Endodermal cell (in vitro differentiated cells): ENCODE data around the gene ST6GALNAC1. TPM values are rescaled to one million over a fixed set of nuclear protein-coding genes. Genes with fewer than 3 reads are reported as not detected.

Source experiments
- DNase-seq: peaks from one replicate; pipeline ENCODE4 v3.0.0-alpha.2; 2017
- H3K27ac ChIP-seq: 2 replicates; pipeline ENCODE4 v1.5.1; 2013; ENCODE audit warnings: mild to moderate bottlenecking, low read depth, low read length, moderate library complexity
- H3K27me3 ChIP-seq: 2 replicates; pipeline ENCODE4 v1.6.1; 2013; ENCODE audit warnings: mild to moderate bottlenecking, low read length, moderate library complexity; ENCODE audit not compliant: insufficient read depth, control insufficient read depth, poor library complexity, severe bottlenecking
- H3K36me3 ChIP-seq: 2 replicates; pipeline ENCODE4 v1.7.0; 2013; ENCODE audit warnings: mild to moderate bottlenecking, low read length, moderate library complexity; ENCODE audit not compliant: control insufficient read depth, insufficient read depth
- H3K4me1 ChIP-seq: one replicate; pipeline ENCODE4 v1.7.0; 2013; ENCODE audit warnings: low read length; ENCODE audit not compliant: control insufficient read depth, insufficient read depth
- H3K4me3 ChIP-seq: 2 replicates; pipeline ENCODE4 v1.5.1; 2013; ENCODE audit warnings: mild to moderate bottlenecking, low read length, moderate library complexity
- H3K9ac ChIP-seq: 2 replicates; pipeline ENCODE4 v1.6.1; 2013; ENCODE audit warnings: mild to moderate bottlenecking, low read length, moderate library complexity; ENCODE audit not compliant: poor library complexity, severe bottlenecking; ENCODE audit errors: extremely low read depth
- H3K9me3 ChIP-seq: 2 replicates; pipeline ENCODE4 v1.6.1; 2013; ENCODE audit warnings: mild to moderate bottlenecking, low read length, moderate library complexity; ENCODE audit not compliant: control insufficient read depth
- H3K27ac Mint-ChIP-seq: 2 replicates; pipeline ENCODE4 v1.8.0; 2020; ENCODE audit warnings: mixed read lengths
- H3K27me3 Mint-ChIP-seq: 2 replicates; pipeline ENCODE4 v1.8.0; 2021; ENCODE audit warnings: mild to moderate bottlenecking, mixed read lengths; ENCODE audit not compliant: insufficient read depth
- H3K36me3 Mint-ChIP-seq: 2 replicates; pipeline ENCODE4 v1.8.0; 2020; ENCODE audit warnings: low read depth, mixed read lengths
- H3K4me1 Mint-ChIP-seq: 2 replicates; pipeline ENCODE4 v1.8.0; 2020; ENCODE audit warnings: mixed read lengths
- H3K4me3 Mint-ChIP-seq: 2 replicates; pipeline ENCODE4 v1.8.0; 2020; ENCODE audit warnings: mild to moderate bottlenecking, moderate library complexity, mixed read lengths
- H3K9me3 Mint-ChIP-seq: 2 replicates; pipeline ENCODE4 v1.8.0; 2020; ENCODE audit warnings: mild to moderate bottlenecking, mixed read lengths
- WGBS, 2 experiments: methylation state at CpG; one replicate each; pipeline versions ENCODE4 v1.1.5 to v1.1.7; 2013; ENCODE audit warnings: missing lambda C conversion rate in 2 of 2, mixed read lengths in 1 of 2; ENCODE audit not compliant: insufficient coverage in 1 of 2, insufficient read length in 1 of 2; 5-methylcytosine and 5-hydroxymethylcytosine counted together
- total RNA-seq, 2 donors: library from RNA; stranded (reverse); fragmentation: NEBNext Ultra II Directional in 1 of 2; extraction: Animal tissue kit (Norgen Biotek cat#: 25700) in 1 of 2; gene quantifications; 2 replicates in 1 of 2; 3 replicates in 1 of 2; pipeline ENCODE4 v1.2.1, GENCODE V29; 2021
- TF ChIP-seq, protein P1 (sequence below): fragments of 200-600 bp; sonication (generic); conservative IDR thresholded peaks from 2 replicates; pipeline ENCODE4 v1.5.0; 2021; ENCODE audit warnings: antibody characterized with exemption, mild to moderate bottlenecking

Gene ST6GALNAC1
- total RNA-seq, 2 donors from 2014 or later: not detected

- H3K9ac ChIP-seq: no peak overlapping the region
- Mint-ChIP-seq H3K4me3 (no peak overlapping the region), H3K36me3 (peaks cover 11% of the 10 kb centered on the region), H3K27ac (no peak overlapping the region), H3K27me3 (peaks cover 2% of the 10 kb centered on the region), H3K9me3 (peaks cover 3% of the 10 kb centered on the region), H3K4me1 (peaks cover 2% of the 10 kb centered on the region)
- no peak overlapping the region for H3K27ac ChIP-seq
- no peaks in the 10 kb centered on the region for H3K4me1 ChIP-seq
- no peak overlapping the region for H3K4me3 ChIP-seq
- peaks cover 15% of the 10 kb centered on the region for H3K36me3 ChIP-seq
- TF ChIP-seq, protein P1, sequence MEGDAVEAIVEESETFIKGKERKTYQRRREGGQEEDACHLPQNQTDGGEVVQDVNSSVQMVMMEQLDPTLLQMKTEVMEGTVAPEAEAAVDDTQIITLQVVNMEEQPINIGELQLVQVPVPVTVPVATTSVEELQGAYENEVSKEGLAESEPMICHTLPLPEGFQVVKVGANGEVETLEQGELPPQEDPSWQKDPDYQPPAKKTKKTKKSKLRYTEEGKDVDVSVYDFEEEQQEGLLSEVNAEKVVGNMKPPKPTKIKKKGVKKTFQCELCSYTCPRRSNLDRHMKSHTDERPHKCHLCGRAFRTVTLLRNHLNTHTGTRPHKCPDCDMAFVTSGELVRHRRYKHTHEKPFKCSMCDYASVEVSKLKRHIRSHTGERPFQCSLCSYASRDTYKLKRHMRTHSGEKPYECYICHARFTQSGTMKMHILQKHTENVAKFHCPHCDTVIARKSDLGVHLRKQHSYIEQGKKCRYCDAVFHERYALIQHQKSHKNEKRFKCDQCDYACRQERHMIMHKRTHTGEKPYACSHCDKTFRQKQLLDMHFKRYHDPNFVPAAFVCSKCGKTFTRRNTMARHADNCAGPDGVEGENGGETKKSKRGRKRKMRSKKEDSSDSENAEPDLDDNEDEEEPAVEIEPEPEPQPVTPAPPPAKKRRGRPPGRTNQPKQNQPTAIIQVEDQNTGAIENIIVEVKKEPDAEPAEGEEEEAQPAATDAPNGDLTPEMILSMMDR: no peak
- no peak for DNase-seq
- no peaks in the 10 kb centered on the region for H3K9me3 ChIP-seq
- 80 to 89% methylated on average over 10 to 12 of the region's 12 CpGs for WGBS, 2 experiments
- H3K27me3 ChIP-seq: no peaks in the 10 kb centered on the region
These were observed 34.8 kb upstream of the ST6GALNAC1 start for GRCh38 chr17:76678330-76678729.

- Mint-ChIP-seq H3K36me3 (peaks cover 11% of the 10 kb centered on the region), H3K9me3 (peaks cover 3% of the 10 kb centered on the region), H3K4me1 (peaks cover 4% of the 10 kb centered on the region), H3K27ac (no peak overlapping the region), H3K27me3 (peaks cover 2% of the 10 kb centered on the region), H3K4me3 (no peak overlapping the region)
- Histone ChIP-seq H3K27me3 (no peaks in the 10 kb centered on the region), H3K27ac (no peak overlapping the region), H3K9me3 (no peaks in the 10 kb centered on the region), H3K4me1 (no peaks in the 10 kb centered on the region), H3K9ac (no peak overlapping the region), H3K36me3 (peaks cover 9% of the 10 kb centered on the region), H3K4me3 (no peak overlapping the region)
- peak; percentile 28 for DNase-seq
- 93 to 99% methylated on average over 13 to 16 of the region's 16 CpGs for WGBS, 2 experiments
- TF ChIP-seq, protein P1: no peak
These were observed 33.8 kb upstream of the ST6GALNAC1 start for GRCh38 chr17:76677406-76677805.

DNA sequence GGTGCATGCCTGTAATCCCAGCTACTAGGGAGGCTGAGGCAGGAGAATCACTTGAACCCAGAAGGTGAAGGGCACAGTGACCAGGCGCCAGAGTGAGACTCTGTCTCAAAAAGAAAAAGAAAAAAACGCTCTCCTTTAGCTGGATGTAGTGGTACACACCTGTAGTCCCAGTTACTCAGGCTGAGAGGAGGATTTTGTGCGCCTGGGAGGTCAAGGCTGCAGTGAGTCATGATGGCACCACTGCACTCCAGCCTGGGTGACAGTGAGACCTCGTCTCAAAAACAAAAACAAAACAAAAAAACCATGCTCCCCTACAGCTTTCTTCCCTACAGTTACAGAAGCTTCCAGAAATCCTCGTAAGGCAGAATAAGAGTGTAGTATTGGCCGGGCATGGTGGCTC lies 33.1 kb upstream of the ST6GALNAC1 start:
- no peak overlapping the region for H3K27ac ChIP-seq
- H3K9me3 Mint-ChIP-seq: peaks cover 3% of the 10 kb centered on the region

More for the DNA sequence above, 33.1 kb upstream of the ST6GALNAC1 start:
- Histone ChIP-seq H3K9ac (no peak overlapping the region), H3K36me3 (peaks cover 8% of the 10 kb centered on the region), H3K27me3 (no peaks in the 10 kb centered on the region), H3K4me3 (no peak overlapping the region), H3K9me3 (no peaks in the 10 kb centered on the region), H3K4me1 (no peaks in the 10 kb centered on the region)
- no peak overlapping the region for H3K27ac Mint-ChIP-seq
- no peak overlapping the region for H3K4me3 Mint-ChIP-seq
- peak; percentile 19 for DNase-seq
- peaks cover 2% of the 10 kb centered on the region for H3K27me3 Mint-ChIP-seq
- peaks cover 7% of the 10 kb centered on the region for H3K4me1 Mint-ChIP-seq
- TF ChIP-seq, protein P1: no peak
- WGBS, 2 experiments: 96 to 100% methylated on average over 5 to 6 of the region's 6 CpGs
- peaks cover 6% of the 10 kb centered on the region for H3K36me3 Mint-ChIP-seq
